GM19193 (cell line): ENCODE data around the gene NCAPG2.

Source experiments
- POLR2A ChIP-seq: IDR thresholded peaks from 4 replicates; pipeline ENCODE4 v1.6.1; 2011; ENCODE audit not compliant: insufficient read depth, insufficient read length; ENCODE audit errors: extremely low read depth

The NCAPG2 gene

GRCh38 chr7:158631574-158632195, 72.9 kb downstream of the NCAPG2 start:
- no peak for TF ChIP-seq POLR2A

GRCh38 chr7:158623241-158623640, 81.4 kb downstream of the NCAPG2 start:
- no peak for TF ChIP-seq POLR2A

GRCh38 chr7:158620839-158621441, 83.7 kb downstream of the NCAPG2 start:
- no peak for TF ChIP-seq POLR2A

DNA sequence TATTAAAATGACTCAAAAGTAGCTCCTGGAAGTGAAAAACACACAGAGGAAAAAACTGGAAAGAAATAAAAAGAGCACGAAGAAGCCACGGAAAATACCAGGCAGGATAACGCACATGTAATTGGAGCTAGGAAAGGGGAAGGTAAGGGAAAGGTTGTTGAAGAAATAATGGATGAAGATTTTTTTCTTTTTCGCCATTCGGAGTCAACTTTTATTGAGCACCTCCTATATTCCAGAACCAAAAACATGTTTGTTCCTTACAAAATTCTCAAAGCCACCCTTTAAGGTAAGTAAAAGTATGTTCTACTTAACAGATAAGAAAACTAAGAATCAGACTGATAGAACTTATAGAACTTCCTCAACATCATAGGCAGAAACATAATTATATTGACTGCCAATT, 84.2 kb downstream of the NCAPG2 start:
- TF ChIP-seq POLR2A = no peak

DNA sequence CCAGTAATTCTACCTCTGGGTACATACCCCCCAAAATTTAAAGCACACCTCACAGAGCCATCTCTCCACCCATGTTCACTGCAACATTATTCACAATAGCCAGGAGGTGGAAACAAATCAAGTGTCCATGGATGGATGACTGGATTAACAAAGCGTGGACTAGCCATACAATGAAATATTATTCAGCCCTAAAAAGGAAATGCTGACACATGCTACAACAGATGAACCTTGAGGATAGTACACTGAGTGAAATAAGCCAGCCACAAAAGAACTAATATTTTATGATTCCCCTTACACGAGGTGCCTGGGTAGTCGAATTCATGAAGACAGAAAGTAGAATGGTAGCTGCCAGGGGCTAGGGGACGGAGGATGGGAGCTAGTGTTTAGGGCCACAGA, 85.9 kb downstream of the NCAPG2 start:
- TF ChIP-seq POLR2A = no peak

DNA sequence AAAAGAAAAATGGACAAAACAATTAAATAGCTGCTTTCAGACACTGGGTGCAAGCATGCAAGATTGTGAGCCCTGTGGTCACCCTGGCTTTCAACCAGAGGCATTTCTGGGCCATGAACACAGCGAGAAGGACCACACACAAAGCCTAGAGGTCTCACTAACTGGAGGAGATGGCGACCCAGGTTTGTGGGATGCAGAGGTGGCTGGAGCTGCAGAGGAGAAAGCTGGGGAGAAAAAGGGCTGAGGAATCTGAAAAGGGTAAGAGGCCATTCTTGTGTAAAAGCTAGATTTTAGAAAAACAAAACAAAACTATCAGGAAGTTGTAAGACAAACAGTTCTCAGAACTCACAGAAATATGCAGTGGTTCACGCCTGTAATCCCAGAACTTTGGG, 86.9 kb downstream of the NCAPG2 start:
- TF ChIP-seq POLR2A = no peak

DNA sequence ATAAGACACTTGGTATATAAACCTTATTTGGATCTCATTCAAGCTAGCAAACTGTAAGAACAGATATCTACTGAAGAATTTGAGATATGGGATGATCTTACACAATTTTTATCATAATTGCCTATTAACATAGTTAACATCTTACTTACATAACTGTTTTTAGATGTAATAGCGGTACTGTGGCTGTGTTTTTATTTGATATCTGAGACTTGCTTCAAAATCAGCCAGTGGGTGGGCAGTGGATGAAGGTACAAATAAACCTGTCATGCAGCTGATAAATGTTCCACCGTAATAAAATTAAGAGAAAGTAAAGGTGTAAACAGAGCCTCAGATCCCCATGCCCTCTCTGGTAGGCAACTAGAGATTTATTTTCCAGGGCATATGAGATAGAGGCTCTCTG, 88.6 kb downstream of the NCAPG2 start:
- TF ChIP-seq POLR2A = no peak

DNA sequence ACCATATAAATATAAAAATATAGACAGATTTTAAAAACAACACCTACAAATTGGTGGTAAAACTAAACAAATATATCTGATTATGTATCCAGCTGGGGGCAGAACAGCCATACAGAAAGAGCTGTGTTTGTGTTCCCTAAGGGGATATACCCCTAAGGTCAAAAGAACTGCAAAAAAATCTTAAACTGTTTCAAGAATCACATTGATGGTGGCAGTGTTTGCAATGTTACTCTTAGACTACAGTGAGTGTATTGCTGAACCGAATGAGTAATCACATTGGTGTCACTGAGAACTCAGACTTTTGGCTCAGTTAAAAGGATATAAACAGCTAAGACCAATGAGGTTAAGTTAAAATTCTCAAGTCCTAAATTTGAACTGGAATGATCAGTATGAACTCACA, 89.9 kb downstream of the NCAPG2 start:
- no peak for TF ChIP-seq POLR2A

GRCh38 chr7:158613481-158613880, 91.1 kb downstream of the NCAPG2 start:
- no peak for TF ChIP-seq POLR2A

GRCh38 chr7:158612546-158612945, 92.1 kb downstream of the NCAPG2 start:
- TF ChIP-seq POLR2A = no peak

DNA sequence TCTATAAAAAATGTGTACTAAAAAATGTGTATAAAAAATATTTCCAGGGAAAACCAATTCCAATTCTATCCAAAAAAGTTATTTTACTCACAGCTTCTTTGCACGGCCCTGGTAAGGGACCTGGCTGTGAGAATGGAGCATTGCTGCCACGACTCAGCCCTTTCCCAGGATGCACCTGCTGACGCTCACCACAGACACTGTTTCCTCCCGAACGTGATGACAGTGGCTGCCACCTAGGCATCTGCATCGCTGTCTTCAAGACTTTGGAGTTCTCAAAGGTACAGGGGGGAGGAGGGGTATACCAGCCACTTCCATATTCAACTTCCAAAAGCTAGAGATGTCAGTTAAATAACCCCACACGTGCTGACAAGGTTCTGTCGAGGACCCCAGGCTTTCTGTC, 93.1 kb downstream of the NCAPG2 start:
- TF ChIP-seq POLR2A = no peak

- no peak for TF ChIP-seq POLR2A
These were observed 95.2 kb downstream of the NCAPG2 start for GRCh38 chr7:158609313-158609974.

DNA sequence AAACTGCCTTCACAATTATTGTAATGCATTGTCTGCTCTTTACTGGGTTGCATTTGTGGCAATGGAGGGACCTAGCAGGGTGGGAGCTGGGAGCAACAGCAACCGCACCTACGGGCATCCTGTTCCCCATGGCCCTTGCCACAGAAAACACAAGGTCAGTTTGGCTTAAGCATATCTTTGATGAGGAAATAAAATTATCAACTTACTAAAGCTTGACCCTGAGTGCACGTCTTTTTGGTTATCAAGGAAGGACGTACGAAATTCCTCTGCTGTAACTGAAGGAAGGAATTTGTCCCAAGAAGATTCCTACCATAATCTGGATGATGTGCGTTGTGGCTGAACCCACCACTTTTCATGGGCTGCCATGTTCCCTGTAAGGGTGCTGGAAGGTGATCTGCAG, 97.0 kb downstream of the NCAPG2 start:
- no peak for TF ChIP-seq POLR2A

DNA sequence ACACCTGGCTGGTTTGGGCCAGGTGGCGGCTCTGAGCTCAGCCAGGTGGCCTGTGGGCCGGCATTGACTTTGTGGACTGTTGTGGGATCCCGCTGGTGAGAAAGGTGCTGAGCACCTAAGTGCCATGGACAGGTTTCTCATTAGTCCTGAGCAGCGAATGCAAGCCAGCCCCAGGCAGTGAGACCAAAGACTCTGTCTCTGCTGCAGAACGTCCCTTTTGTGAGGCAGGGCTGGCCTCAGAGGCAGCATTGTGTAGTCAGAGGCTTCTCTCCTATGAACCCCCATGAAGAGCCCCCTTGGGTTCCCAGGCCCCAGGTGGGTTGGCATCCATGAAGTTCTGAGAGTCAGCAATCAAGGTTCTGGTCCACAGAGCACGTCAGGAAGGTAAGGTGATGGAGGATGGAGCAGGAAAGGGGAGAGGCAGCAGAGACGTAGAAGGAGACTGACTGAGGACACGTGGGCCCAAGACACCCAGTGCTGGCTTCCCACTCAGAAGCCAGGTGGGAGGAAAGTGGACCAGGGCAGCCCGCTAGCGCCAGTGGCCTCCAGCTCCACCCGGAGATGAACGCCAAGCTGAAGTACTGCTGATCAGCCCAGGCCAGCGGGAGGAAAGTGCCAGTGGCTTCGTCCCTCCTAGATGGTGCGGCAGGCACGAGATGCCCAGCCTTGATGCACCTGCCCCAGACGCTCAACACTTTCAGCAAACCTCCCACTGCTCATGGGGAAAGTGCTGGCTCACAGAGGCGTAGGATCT, 97.8 kb downstream of the NCAPG2 start:
- TF ChIP-seq POLR2A = no peak

- TF ChIP-seq POLR2A = no peak
These were observed 98.5 kb downstream of the NCAPG2 start for GRCh38 chr7:158606129-158606528.
